VCaP (cell line): ENCODE data around the gene RDX.
"Not testable (repeated sequence)": the region's sequence is repeated elsewhere in the genome, so short reads cannot be mapped to it uniquely, and the experiment has no call there.

Experiments used
- H3K27ac ChIP-seq: fragments of 450-650 bp; 2 replicates; pipeline ENCODE4 v1.5.1; 2017
- CTCF ChIP-seq: fragments of 450-650 bp; conservative IDR thresholded peaks from 2 replicates; pipeline ENCODE4 v1.5.1; 2017; ENCODE audit warnings: mild to moderate bottlenecking, moderate library complexity

The RDX gene

GRCh38 chr11:110297076-110297725, 787 bp upstream of the RDX start:
- H3K27ac ChIP-seq: peak overlapping the region; percentile 99
- TF ChIP-seq CTCF: no peak

DNA sequence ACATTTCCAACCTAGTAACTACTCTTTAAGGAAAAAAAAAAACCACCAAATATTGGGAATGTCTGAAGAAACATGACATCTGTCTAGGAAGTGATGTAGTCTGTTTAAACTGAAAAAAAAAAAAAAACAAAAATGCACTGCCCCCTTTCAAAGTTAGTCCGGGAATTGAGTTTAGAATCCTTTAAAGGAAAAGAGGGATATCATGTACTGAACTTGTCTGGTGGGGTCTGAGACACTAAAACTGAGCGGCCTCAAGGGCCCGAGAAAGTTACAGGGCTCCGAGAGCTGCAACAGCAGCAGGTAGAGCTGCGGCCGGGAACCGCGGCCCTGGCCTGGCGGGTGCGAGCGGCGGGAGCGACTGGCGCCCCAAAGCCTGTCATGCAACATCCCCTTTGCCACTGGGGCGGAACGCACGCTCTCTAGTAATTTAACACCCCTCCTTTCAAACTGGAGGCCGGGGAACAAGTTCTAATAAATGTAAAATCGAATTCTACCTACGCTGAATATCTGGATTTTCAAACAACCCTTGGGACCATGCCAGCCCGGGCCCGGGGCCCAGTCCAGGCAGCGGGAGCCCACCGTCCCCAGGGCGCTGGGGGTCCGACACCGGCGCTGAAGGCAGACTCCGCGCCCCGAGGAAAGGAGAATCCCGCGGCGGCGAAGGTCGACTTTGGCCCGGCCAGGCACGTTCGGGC, 736 bp downstream of the RDX start:
- no peak for TF ChIP-seq CTCF
- peak overlapping the region; percentile 99 for H3K27ac ChIP-seq

DNA sequence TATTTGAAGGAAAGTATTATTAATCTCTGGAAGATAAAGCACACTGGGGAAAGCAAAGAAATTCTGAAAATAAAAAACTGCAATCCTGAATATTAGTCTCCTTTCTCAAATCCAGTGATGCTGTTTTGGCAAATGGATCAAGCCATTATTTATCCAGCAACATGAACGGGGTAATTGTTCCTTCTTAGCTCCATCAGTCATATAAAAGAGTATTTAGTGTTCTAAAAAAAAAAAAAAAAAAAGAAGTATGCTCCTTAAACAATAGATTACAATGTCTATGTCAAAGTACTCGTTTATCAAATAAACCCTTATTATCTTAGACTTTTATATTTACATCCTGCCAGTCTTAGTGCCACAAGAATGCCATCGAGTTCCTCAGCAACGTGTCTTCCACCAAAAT, 1.3 kb downstream of the RDX start:
- no peak for TF ChIP-seq CTCF
- peak overlapping the region; percentile 99 for H3K27ac ChIP-seq

DNA sequence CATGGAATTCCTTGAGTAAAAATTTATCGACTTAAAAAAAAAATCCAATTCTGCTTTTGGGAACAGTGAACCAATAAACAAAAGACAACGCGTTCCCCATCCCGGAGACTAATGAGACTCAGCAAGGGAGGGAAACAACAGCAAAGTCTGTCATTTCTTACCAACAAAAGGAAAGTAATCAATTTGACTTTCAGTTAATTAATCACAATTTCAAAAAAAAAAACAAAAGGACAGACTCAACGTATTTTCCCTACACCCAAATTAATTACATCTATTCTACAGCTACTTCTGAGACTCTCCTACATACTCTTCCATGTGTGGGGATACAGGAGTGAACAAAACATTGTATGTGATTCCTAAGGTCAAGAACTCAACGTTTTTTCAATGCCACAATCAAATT, 1.9 kb downstream of the RDX start:
- no peak for TF ChIP-seq CTCF
- H3K27ac ChIP-seq: peak overlapping the region; percentile 99

DNA sequence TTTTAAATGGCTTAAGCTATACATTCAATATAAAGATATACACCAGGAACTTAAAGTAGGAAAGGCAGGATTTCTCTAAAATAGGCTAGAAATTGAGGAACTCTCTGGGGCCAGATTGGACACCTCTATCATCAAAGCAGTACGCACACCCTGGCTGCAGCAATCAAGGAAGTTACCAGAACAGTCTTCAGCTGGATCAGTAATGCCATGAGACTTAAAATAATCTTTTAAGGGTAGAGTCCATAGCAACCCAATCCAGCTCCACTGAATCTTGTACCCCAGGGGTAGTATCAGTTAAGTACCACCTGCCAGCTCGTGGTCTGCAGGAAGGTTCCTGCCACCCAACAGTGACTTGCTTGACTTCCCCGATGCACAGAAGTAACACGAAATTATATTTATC, 3.0 kb downstream of the RDX start:
- H3K27ac ChIP-seq: peak overlapping the region; percentile 99; the same call in 1 of the 2 replicates
- TF ChIP-seq CTCF: no peak

DNA sequence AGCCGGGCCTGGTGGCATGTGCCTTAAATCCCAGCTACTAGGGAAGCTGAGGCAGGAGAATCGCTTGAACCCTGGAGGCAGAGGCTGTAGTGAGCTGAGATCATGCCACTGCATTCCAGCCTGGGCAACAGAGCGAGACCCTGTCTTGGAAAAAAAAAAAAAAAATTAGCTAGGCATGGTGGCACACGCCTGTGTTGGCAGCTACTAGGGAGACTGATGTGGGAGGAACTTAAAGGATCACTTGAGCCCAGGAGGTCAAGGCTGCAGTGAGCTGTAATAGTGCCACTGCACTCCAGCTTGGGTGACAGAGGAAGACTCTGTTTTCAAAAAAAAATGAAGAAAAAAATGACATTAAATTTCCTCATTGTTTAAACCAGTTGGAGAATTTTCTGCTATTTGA, 4.3 kb downstream of the RDX start:
- H3K27ac ChIP-seq: not testable (repeated sequence)

GRCh38 chr11:110290591-110291334, 5.7 kb downstream of the RDX start:
- no peak overlapping the region for H3K27ac ChIP-seq
- no peak for TF ChIP-seq CTCF
